ENCODE data around the gene TMPRSS9.
"Not testable (repeated sequence)": the region's sequence is repeated elsewhere in the genome, so short reads cannot be mapped to it uniquely, and the experiment has no call there.

TMPRSS9 gene

GRCh38 chr19:2343289-2343982 lies 16.6 kb upstream of the TMPRSS9 start:
- DNase-seq = no peak
- Mint-ChIP-seq H3K27me3 (no peaks in the 10 kb centered on the region), H3K27ac (no peak overlapping the region), H3K4me3 (no peak overlapping the region), H3K4me1 (ENCODE audit: low read depth) (no peaks in the 10 kb centered on the region), H3K9me3 (no peaks in the 10 kb centered on the region), H3K36me3 (ENCODE audit: low read depth) (peaks cover 21% of the 10 kb centered on the region)

GRCh38 chr19:2344381-2344870 lies 15.6 kb upstream of the TMPRSS9 start:
- Mint-ChIP-seq H3K4me1 (ENCODE audit: low read depth) (no peaks in the 10 kb centered on the region), H3K9me3 (no peaks in the 10 kb centered on the region), H3K4me3 (no peak overlapping the region), H3K27me3 (no peaks in the 10 kb centered on the region), H3K27ac (no peak overlapping the region), H3K36me3 (ENCODE audit: low read depth) (peaks cover 17% of the 10 kb centered on the region)
- DNase-seq = no peak

GRCh38 chr19:2345076-2345475 lies 15.0 kb upstream of the TMPRSS9 start:
- no peak for DNase-seq
- Mint-ChIP-seq H3K4me3 (no peak overlapping the region), H3K9me3 (no peaks in the 10 kb centered on the region), H3K36me3 (ENCODE audit: low read depth) (peaks cover 17% of the 10 kb centered on the region), H3K4me1 (ENCODE audit: low read depth) (no peaks in the 10 kb centered on the region), H3K27ac (no peak overlapping the region), H3K27me3 (no peaks in the 10 kb centered on the region)

- no peak overlapping the region for H3K4me3 Mint-ChIP-seq
- H3K27ac Mint-ChIP-seq = no peak overlapping the region
- H3K36me3 Mint-ChIP-seq (ENCODE audit: low read depth) = peaks cover 17% of the 10 kb centered on the region
- no peaks in the 10 kb centered on the region for H3K4me1 Mint-ChIP-seq (ENCODE audit: low read depth)
- no peaks in the 10 kb centered on the region for H3K9me3 Mint-ChIP-seq
- no peaks in the 10 kb centered on the region for H3K27me3 Mint-ChIP-seq
- DNase-seq = no peak
Measured at GRCh38 chr19:2345794-2346663, 14.0 kb upstream of the TMPRSS9 start.

- H3K4me3 Mint-ChIP-seq; H3K9me3 Mint-ChIP-seq; H3K27me3 Mint-ChIP-seq; H3K4me1 Mint-ChIP-seq (ENCODE audit: low read depth); DNase-seq; H3K27ac Mint-ChIP-seq: not testable (repeated sequence)
- H3K36me3 Mint-ChIP-seq (ENCODE audit: low read depth) = peaks cover 15% of the 10 kb centered on the region
Measured at GRCh38 chr19:2349818-2350217, 10.2 kb upstream of the TMPRSS9 start.

- Mint-ChIP-seq H3K27ac (no peak overlapping the region), H3K9me3 (no peaks in the 10 kb centered on the region), H3K4me3 (no peak overlapping the region), H3K36me3 (ENCODE audit: low read depth) (peaks cover 12% of the 10 kb centered on the region), H3K27me3 (no peaks in the 10 kb centered on the region), H3K4me1 (ENCODE audit: low read depth) (no peaks in the 10 kb centered on the region)
- DNase-seq = no peak
Measured at GRCh38 chr19:2350656-2351055, 9.4 kb upstream of the TMPRSS9 start.

- no peak overlapping the region for H3K27ac Mint-ChIP-seq
- no peak for DNase-seq
- no peaks in the 10 kb centered on the region for H3K9me3 Mint-ChIP-seq
- peaks cover 8% of the 10 kb centered on the region for H3K36me3 Mint-ChIP-seq (ENCODE audit: low read depth)
- H3K4me1 Mint-ChIP-seq (ENCODE audit: low read depth) = no peaks in the 10 kb centered on the region
- no peaks in the 10 kb centered on the region for H3K27me3 Mint-ChIP-seq
- H3K4me3 Mint-ChIP-seq = no peak overlapping the region
Measured at GRCh38 chr19:2351591-2351990, 8.5 kb upstream of the TMPRSS9 start.

GRCh38 chr19:2352121-2352520 lies 7.9 kb upstream of the TMPRSS9 start:
- no peak for DNase-seq
- Mint-ChIP-seq H3K9me3 (no peaks in the 10 kb centered on the region), H3K27ac (no peak overlapping the region), H3K4me3 (no peak overlapping the region), H3K27me3 (no peaks in the 10 kb centered on the region), H3K4me1 (ENCODE audit: low read depth) (no peaks in the 10 kb centered on the region), H3K36me3 (ENCODE audit: low read depth) (peaks cover 8% of the 10 kb centered on the region)

- no peak for DNase-seq
- Mint-ChIP-seq H3K36me3 (ENCODE audit: low read depth) (peaks cover 8% of the 10 kb centered on the region), H3K27ac (no peak overlapping the region), H3K27me3 (no peaks in the 10 kb centered on the region), H3K4me3 (no peak overlapping the region), H3K9me3 (no peaks in the 10 kb centered on the region), H3K4me1 (ENCODE audit: low read depth) (no peaks in the 10 kb centered on the region)
Measured at GRCh38 chr19:2353159-2353886, 6.7 kb upstream of the TMPRSS9 start.

- no peak overlapping the region for H3K27ac Mint-ChIP-seq
Measured at GRCh38 chr19:2353887-2354592, 6.0 kb upstream of the TMPRSS9 start.

GRCh38 chr19:2354670-2355069 lies 5.4 kb upstream of the TMPRSS9 start:
- Mint-ChIP-seq H3K27me3 (no peaks in the 10 kb centered on the region), H3K27ac (no peak overlapping the region), H3K9me3 (no peaks in the 10 kb centered on the region), H3K4me3 (no peak overlapping the region), H3K36me3 (ENCODE audit: low read depth) (peaks cover 8% of the 10 kb centered on the region), H3K4me1 (ENCODE audit: low read depth) (no peaks in the 10 kb centered on the region)
- no peak for DNase-seq

More at GRCh38 chr19:2353887-2354592, 6.0 kb upstream of the TMPRSS9 start:
- DNase-seq = no peak
- Mint-ChIP-seq H3K27me3 (no peaks in the 10 kb centered on the region), H3K4me3 (no peak overlapping the region), H3K9me3 (no peaks in the 10 kb centered on the region), H3K4me1 (ENCODE audit: low read depth) (no peaks in the 10 kb centered on the region), H3K36me3 (ENCODE audit: low read depth) (peaks cover 8% of the 10 kb centered on the region)

- no peak for DNase-seq
- H3K9me3 Mint-ChIP-seq = no peaks in the 10 kb centered on the region
- H3K36me3 Mint-ChIP-seq (ENCODE audit: low read depth) = peaks cover 8% of the 10 kb centered on the region
- H3K27me3 Mint-ChIP-seq = peaks cover 2% of the 10 kb centered on the region
- peaks cover 1% of the 10 kb centered on the region for H3K4me1 Mint-ChIP-seq (ENCODE audit: low read depth)
- H3K27ac Mint-ChIP-seq = no peak overlapping the region
- H3K4me3 Mint-ChIP-seq = no peak overlapping the region
Measured at GRCh38 chr19:2355168-2356035, 4.7 kb upstream of the TMPRSS9 start.

GRCh38 chr19:2356036-2356646 lies 3.9 kb upstream of the TMPRSS9 start:
- Mint-ChIP-seq H3K27ac (no peak overlapping the region), H3K36me3 (ENCODE audit: low read depth) (peaks cover 8% of the 10 kb centered on the region), H3K9me3 (no peaks in the 10 kb centered on the region), H3K4me1 (ENCODE audit: low read depth) (peaks cover 4% of the 10 kb centered on the region), H3K27me3 (peaks cover 6% of the 10 kb centered on the region), H3K4me3 (no peak overlapping the region)
- no peak for DNase-seq
